ENCODE data around the gene HAP1. TPM values are rescaled to one million over a fixed set of nuclear protein-coding genes. Genes with fewer than 3 reads are reported as not detected.

Gene HAP1
- total RNA-seq, 1 experiment from 2014 or later, result 3.2 TPM

DNA sequence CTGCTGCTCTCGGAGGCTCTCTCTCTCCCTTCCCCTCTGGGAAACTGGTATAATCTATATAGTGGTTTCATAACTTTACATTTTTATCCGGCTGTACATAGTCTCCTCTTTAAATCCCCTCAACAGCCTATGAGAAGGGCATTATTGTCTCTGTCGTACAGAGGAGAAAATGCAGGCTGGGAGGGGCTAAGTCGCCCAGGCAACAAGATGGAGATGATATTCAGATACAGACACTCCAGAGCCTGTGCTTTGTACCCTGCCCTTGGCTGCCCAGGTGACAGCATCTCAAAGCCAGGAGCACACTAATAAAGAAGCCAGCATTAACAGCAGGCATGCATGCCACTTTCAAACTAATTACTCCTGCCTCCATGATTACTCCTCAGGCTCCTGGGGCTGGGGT is 50.4 kb downstream of the HAP1 start:
- no peak overlapping the region for H3K4me3 Mint-ChIP-seq (ENCODE audit: unreplicated experiment)
- Histone ChIP-seq H3K36me3 (ENCODE audit: control insufficient read depth, insufficient read depth, low read length) (no peaks in the 10 kb centered on the region), H3K4me3 (ENCODE audit: low read depth, low read length) (no peak overlapping the region), H3K9me3 (no peaks in the 10 kb centered on the region), H3K27me3 (replicated peaks; ENCODE audit: control insufficient read depth, insufficient read depth, low read length) (no peaks in the 10 kb centered on the region), H3K4me1 (no peaks in the 10 kb centered on the region)
- H3K27ac Mint-ChIP-seq (ENCODE audit: unreplicated experiment), result no peak overlapping the region
- H3K9me3 Mint-ChIP-seq (ENCODE audit: unreplicated experiment), result no peaks in the 10 kb centered on the region
- peaks cover 20% of the 10 kb centered on the region for H3K36me3 Mint-ChIP-seq (ENCODE audit: insufficient read depth, unreplicated experiment)
- BruUV-seq (replicated peaks), result no TSS peak
- no peak for DNase-seq
- TF ChIP-seq, protein P1, sequence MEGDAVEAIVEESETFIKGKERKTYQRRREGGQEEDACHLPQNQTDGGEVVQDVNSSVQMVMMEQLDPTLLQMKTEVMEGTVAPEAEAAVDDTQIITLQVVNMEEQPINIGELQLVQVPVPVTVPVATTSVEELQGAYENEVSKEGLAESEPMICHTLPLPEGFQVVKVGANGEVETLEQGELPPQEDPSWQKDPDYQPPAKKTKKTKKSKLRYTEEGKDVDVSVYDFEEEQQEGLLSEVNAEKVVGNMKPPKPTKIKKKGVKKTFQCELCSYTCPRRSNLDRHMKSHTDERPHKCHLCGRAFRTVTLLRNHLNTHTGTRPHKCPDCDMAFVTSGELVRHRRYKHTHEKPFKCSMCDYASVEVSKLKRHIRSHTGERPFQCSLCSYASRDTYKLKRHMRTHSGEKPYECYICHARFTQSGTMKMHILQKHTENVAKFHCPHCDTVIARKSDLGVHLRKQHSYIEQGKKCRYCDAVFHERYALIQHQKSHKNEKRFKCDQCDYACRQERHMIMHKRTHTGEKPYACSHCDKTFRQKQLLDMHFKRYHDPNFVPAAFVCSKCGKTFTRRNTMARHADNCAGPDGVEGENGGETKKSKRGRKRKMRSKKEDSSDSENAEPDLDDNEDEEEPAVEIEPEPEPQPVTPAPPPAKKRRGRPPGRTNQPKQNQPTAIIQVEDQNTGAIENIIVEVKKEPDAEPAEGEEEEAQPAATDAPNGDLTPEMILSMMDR (IDR thresholded peaks at IDR 0.05; ENCODE audit: insufficient read depth in 1 of 2, low read depth in 1 of 2, low read length in 1 of 2, severe bottlenecking in 1 of 2, unreplicated experiment in 1 of 2), result no peak
- intact Hi-C loops (cut with micrococcal nuclease; ENCODE audit: unreplicated experiment), result no loop called here
- peaks cover 9% of the 10 kb centered on the region for H3K4me1 Mint-ChIP-seq (ENCODE audit: low read depth, unreplicated experiment)
- H3K27me3 Mint-ChIP-seq (ENCODE audit: insufficient read depth, unreplicated experiment), result no peaks in the 10 kb centered on the region
- ChIA-PET CTCF (no interaction called here), POLR2A (no interaction called here)

DNA sequence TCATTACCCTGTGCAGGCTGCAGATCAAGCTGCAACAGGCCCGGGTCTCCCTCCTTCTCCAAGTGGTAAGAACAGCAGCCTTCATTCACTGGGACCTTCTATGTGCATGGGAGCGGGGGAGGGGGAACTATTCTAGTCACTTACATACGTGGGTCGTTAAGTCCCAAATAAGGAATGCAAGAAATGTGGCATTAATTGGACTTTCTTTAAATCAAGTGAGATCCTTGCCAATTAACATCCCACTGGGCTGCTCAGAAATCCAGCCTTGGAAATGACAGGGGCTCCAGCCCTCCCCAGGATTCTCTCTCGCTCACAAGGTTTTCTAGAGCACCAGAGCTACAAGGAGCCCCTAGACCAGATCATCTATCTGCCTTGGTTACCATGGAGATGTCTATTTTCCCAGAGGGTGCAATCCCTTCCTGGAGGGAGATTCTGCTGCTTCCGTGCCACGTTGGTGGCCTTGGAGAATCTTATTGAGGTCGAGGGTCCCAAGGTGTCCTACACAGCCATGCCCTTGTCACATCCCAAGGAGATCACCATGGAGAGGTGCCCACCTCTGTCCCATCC is 50.9 kb downstream of the HAP1 start:
- Histone ChIP-seq H3K4me1 (no peaks in the 10 kb centered on the region), H3K9me3 (no peaks in the 10 kb centered on the region), H3K4me3 (ENCODE audit: low read depth, low read length) (no peak overlapping the region), H3K27me3 (replicated peaks; ENCODE audit: control insufficient read depth, insufficient read depth, low read length) (no peaks in the 10 kb centered on the region), H3K36me3 (ENCODE audit: control insufficient read depth, insufficient read depth, low read length) (no peaks in the 10 kb centered on the region)
- Mint-ChIP-seq H3K4me3 (ENCODE audit: unreplicated experiment) (no peak overlapping the region), H3K27me3 (ENCODE audit: insufficient read depth, unreplicated experiment) (no peaks in the 10 kb centered on the region), H3K27ac (ENCODE audit: unreplicated experiment) (no peak overlapping the region), H3K9me3 (ENCODE audit: unreplicated experiment) (no peaks in the 10 kb centered on the region), H3K4me1 (ENCODE audit: low read depth, unreplicated experiment) (peaks cover 14% of the 10 kb centered on the region), H3K36me3 (ENCODE audit: insufficient read depth, unreplicated experiment) (peaks cover 15% of the 10 kb centered on the region)
- intact Hi-C loops (cut with micrococcal nuclease; ENCODE audit: unreplicated experiment), result no loop called here
- no TSS peak for BruUV-seq (replicated peaks)
- ChIA-PET CTCF (no interaction called here), POLR2A (no interaction called here)
- TF ChIP-seq, protein P1 (IDR thresholded peaks at IDR 0.05; ENCODE audit: insufficient read depth in 1 of 2, low read depth in 1 of 2, low read length in 1 of 2, severe bottlenecking in 1 of 2, unreplicated experiment in 1 of 2), result no peak
- no peak for DNase-seq

DNA sequence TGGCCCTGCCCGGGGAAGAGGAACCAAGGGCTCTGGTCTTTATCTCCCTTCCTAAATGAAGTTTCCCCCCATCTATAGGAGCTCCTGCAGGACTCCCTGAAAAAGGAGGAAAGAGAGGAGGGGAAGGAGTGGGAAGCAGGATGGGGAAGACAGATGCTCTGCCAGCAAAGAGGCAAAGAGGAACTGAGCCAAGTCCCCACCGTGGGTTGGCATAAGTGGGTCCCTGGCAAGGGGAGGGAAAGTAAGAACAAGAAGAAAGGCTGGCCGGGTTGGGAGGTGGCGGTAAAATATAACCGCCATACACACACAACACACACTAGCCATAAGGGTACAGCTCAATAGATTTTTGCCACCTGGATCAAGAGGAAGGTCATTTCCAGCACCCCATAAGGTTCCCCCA is 51.8 kb downstream of the HAP1 start:
- no peak for DNase-seq
- H3K36me3 ChIP-seq (ENCODE audit: control insufficient read depth, insufficient read depth, low read length), result no peaks in the 10 kb centered on the region
- H3K9me3 Mint-ChIP-seq (ENCODE audit: unreplicated experiment), result peaks cover 3% of the 10 kb centered on the region
- ChIA-PET POLR2A (no interaction called here), CTCF (no interaction called here)
- TF ChIP-seq, protein P1 (IDR thresholded peaks at IDR 0.05; ENCODE audit: insufficient read depth in 1 of 2, low read depth in 1 of 2, low read length in 1 of 2, severe bottlenecking in 1 of 2, unreplicated experiment in 1 of 2), result no peak
- H3K9me3 ChIP-seq, result peaks cover 2% of the 10 kb centered on the region; the same call in 1 of the 2 replicates
- peaks cover 6% of the 10 kb centered on the region for H3K36me3 Mint-ChIP-seq (ENCODE audit: insufficient read depth, unreplicated experiment)
- no peaks in the 10 kb centered on the region for H3K27me3 ChIP-seq (replicated peaks; ENCODE audit: control insufficient read depth, insufficient read depth, low read length)
- H3K27me3 Mint-ChIP-seq (ENCODE audit: insufficient read depth, unreplicated experiment), result no peaks in the 10 kb centered on the region
- no peak overlapping the region for H3K27ac Mint-ChIP-seq (ENCODE audit: unreplicated experiment)
- peaks cover 8% of the 10 kb centered on the region for H3K4me1 Mint-ChIP-seq (ENCODE audit: low read depth, unreplicated experiment)
- no peaks in the 10 kb centered on the region for H3K4me1 ChIP-seq
- no peak overlapping the region for H3K4me3 ChIP-seq (ENCODE audit: low read depth, low read length)
- intact Hi-C loops (cut with micrococcal nuclease; ENCODE audit: unreplicated experiment), result no loop called here
- BruUV-seq (replicated peaks), result no TSS peak
- H3K4me3 Mint-ChIP-seq (ENCODE audit: unreplicated experiment), result no peak overlapping the region

Measured in Caco-2 (cell line).